Endothelial cell of umbilical vein (primary cell): ENCODE results near the gene RNF6.

Experiments used
- EZH2 ChIP-seq: IDR thresholded peaks from 2 replicates; pipeline ENCODE4 v1.6.1; 2012; ENCODE audit warnings: borderline replicate concordance, low read depth, mild to moderate bottlenecking, moderate library complexity, low read length, inconsistent platforms; ENCODE audit not compliant: severe bottlenecking
- FOS ChIP-seq: IDR thresholded peaks from 2 replicates; pipeline ENCODE4 v1.6.1; 2011; ENCODE audit warnings: mild to moderate bottlenecking, low read length, moderate library complexity, borderline replicate concordance; ENCODE audit not compliant: insufficient read depth
- GATA2 ChIP-seq: IDR thresholded peaks from 2 replicates; pipeline ENCODE4 v1.7.0; 2011; ENCODE audit warnings: low read depth, mild to moderate bottlenecking, moderate library complexity, mixed read lengths, low read length; ENCODE audit not compliant: insufficient read length, insufficient read depth
- JUN ChIP-seq: IDR thresholded peaks from 2 replicates; pipeline ENCODE4 v1.6.1; 2011; ENCODE audit warnings: borderline replicate concordance, low read depth; ENCODE audit not compliant: insufficient read length, insufficient read depth
- MYC ChIP-seq: IDR thresholded peaks from one replicate; pipeline ENCODE4 v1.6.1; 2011; ENCODE audit warnings: mild to moderate bottlenecking, low read depth, low read length
- POLR2A ChIP-seq: IDR thresholded peaks from 2 replicates; pipeline ENCODE4 v1.6.1; 2012; ENCODE audit warnings: low read depth, mild to moderate bottlenecking, control low read depth, low read length
- POLR2AphosphoS5 ChIP-seq: IDR thresholded peaks from 2 replicates; pipeline ENCODE4 v1.6.1; 2012; ENCODE audit warnings: low read depth, mild to moderate bottlenecking, control low read depth, low read length, moderate library complexity; ENCODE audit not compliant: insufficient read depth
- TF ChIP-seq, protein P1 (sequence below), 2 donors: IDR thresholded peaks; 1 replicate in 1 of 2; 2 replicates in 1 of 2; pipeline ENCODE4 v1.5.1; 2011; ENCODE audit warnings: low read length in 2 of 2, mild to moderate bottlenecking in 2 of 2, moderate library complexity in 2 of 2, control low read depth in 1 of 2, inconsistent platforms in 1 of 2, low read depth in 1 of 2; ENCODE audit not compliant: insufficient read depth in 1 of 2; ENCODE audit errors: extremely low read depth in 1 of 2
- TF ChIP-seq, protein P2 (sequence below): IDR thresholded peaks from 2 replicates; pipeline ENCODE4 v1.6.1; 2011; ENCODE audit not compliant: insufficient read depth, insufficient read length

DNA sequence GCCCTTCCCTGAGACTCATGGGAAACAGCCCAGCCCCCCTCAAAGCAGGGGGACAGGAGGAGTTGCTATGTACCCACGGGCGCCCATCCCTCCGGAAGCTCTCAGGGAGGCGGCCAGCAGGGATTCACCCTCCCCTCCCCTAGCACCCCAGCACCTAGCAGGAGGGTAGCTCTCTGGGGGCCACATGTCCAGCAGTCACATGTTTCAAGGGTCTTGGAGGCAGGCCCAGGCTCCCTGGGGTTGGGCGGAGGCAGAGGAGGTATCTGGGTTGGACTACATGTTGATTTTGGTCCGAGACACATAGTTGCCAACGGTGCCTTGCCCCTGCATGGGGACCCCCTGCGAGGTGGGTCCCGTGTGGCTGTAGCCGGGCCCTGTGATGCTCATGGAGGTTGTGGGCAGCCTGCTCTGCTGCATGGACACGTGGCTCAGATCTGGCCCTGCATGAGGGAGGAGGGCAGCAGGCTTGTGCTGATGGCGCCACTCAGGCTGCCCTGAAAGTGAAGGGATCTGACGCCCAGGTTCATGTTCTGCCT is 7.0 kb upstream of the RNF6 start:
- TF ChIP-seq, protein P1, sequence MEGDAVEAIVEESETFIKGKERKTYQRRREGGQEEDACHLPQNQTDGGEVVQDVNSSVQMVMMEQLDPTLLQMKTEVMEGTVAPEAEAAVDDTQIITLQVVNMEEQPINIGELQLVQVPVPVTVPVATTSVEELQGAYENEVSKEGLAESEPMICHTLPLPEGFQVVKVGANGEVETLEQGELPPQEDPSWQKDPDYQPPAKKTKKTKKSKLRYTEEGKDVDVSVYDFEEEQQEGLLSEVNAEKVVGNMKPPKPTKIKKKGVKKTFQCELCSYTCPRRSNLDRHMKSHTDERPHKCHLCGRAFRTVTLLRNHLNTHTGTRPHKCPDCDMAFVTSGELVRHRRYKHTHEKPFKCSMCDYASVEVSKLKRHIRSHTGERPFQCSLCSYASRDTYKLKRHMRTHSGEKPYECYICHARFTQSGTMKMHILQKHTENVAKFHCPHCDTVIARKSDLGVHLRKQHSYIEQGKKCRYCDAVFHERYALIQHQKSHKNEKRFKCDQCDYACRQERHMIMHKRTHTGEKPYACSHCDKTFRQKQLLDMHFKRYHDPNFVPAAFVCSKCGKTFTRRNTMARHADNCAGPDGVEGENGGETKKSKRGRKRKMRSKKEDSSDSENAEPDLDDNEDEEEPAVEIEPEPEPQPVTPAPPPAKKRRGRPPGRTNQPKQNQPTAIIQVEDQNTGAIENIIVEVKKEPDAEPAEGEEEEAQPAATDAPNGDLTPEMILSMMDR (IDR thresholded peaks at IDR 0.05; ENCODE audit: extremely low read depth in 1 of 2, insufficient read depth in 1 of 2, low read depth in 1 of 2, low read length in 2 of 2), result no peak
- TF ChIP-seq EZH2, result no peak
- no peak for TF ChIP-seq POLR2AphosphoS5
- no peak for TF ChIP-seq POLR2A
- TF ChIP-seq MYC, result no peak
- no peak for TF ChIP-seq JUN
- TF ChIP-seq, protein P2, sequence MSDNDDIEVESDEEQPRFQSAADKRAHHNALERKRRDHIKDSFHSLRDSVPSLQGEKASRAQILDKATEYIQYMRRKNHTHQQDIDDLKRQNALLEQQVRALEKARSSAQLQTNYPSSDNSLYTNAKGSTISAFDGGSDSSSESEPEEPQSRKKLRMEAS, result no peak
- TF ChIP-seq FOS, result no peak
- no peak for TF ChIP-seq GATA2
